MCF 10A (cell line): ENCODE results near the gene MYL9. TPM values are rescaled to one million over a fixed set of nuclear protein-coding genes. Genes with fewer than 3 reads are reported as not detected.

Experiments used
- BruUV-seq: library from RNA; stranded (reverse); fragments of 400-500 nt; replicated peaks from 2 replicates; lab custom pipeline; 2021; lab: Mats Ljungman, UMichigan
- CTCF ChIA-PET: fragments of 300-600 bp; sonication (Branson Sonifier 250); formaldehyde crosslinking; extraction: SDS; loops from one replicate; lab custom pipeline; 2021; ENCODE audit warnings: antibody characterized with exemption, inconsistent platforms; lab: Yijun Ruan, JAX
- POLR2A ChIA-PET: fragments of 300-600, 350-650 bp; sonication (Branson Sonifier 250); formaldehyde crosslinking; extraction: SDS; loops from one replicate; lab custom pipeline; 2020; ENCODE audit warnings: antibody characterized with exemption, inconsistent platforms; lab: Yijun Ruan, JAX
- DNase-seq: peaks from one replicate; pipeline ENCODE4 v3.0.0-alpha.2; 2018; ENCODE audit not compliant: unreplicated experiment
- H3K27ac Mint-ChIP-seq: one replicate; pipeline ENCODE4 v1.8.0; 2022; ENCODE audit warnings: mild to moderate bottlenecking, low read depth, mixed read lengths; ENCODE audit not compliant: unreplicated experiment
- H3K27me3 Mint-ChIP-seq: one replicate; pipeline ENCODE4 v1.8.0; 2022; ENCODE audit warnings: mixed read lengths; ENCODE audit not compliant: insufficient read depth, unreplicated experiment
- H3K36me3 Mint-ChIP-seq: one replicate; pipeline ENCODE4 v1.8.0; 2022; ENCODE audit warnings: mild to moderate bottlenecking, moderate library complexity, mixed read lengths; ENCODE audit not compliant: insufficient read depth, unreplicated experiment
- H3K4me1 Mint-ChIP-seq: one replicate; pipeline ENCODE4 v1.8.0; 2022; ENCODE audit warnings: mixed read lengths; ENCODE audit not compliant: insufficient read depth, unreplicated experiment
- H3K4me3 Mint-ChIP-seq: one replicate; pipeline ENCODE4 v1.8.0; 2022; ENCODE audit warnings: mild to moderate bottlenecking, moderate library complexity, mixed read lengths; ENCODE audit not compliant: unreplicated experiment
- H3K9me3 Mint-ChIP-seq: one replicate; pipeline ENCODE4 v1.8.0; 2022; ENCODE audit warnings: mixed read lengths; ENCODE audit not compliant: unreplicated experiment
- CTCF ChIP-seq: fragments of 200-600 bp; IDR thresholded peaks from one replicate; pipeline ENCODE4 v1.8.0; 2022; ENCODE audit warnings: antibody characterized with exemption, mild to moderate bottlenecking; ENCODE audit not compliant: unreplicated experiment
- intact Hi-C: fragments of 100-400 bp; cut with micrococcal nuclease; formaldehyde crosslinking; loops from 2 replicates; pipeline ENCODE4 v1.14.1; 2022
- total RNA-seq: library from RNA; stranded (reverse); gene quantifications from 2 replicates; pipeline ENCODE4 v1.2.3, GENCODE V29; 2022

MYL9 gene
- total RNA-seq, 1 experiment from 2014 or later: 7.9 TPM

GRCh38 chr20:36498386-36499179 is 42.7 kb upstream of the MYL9 start:
- Mint-ChIP-seq H3K4me3 (no peak overlapping the region), H3K27me3 (no peaks in the 10 kb centered on the region), H3K9me3 (no peaks in the 10 kb centered on the region), H3K27ac (no peak overlapping the region), H3K4me1 (peaks cover 14% of the 10 kb centered on the region), H3K36me3 (peaks cover 57% of the 10 kb centered on the region)
- no peak for TF ChIP-seq CTCF
- intact Hi-C loops: no loop called here
- no TSS peak for BruUV-seq
- DNase-seq: no peak
- POLR2A ChIA-PET: no interaction called here
- CTCF ChIA-PET: interaction anchor here (0.7 kb wide), 1 partner anchor 155 kb away, joined by 3 read pairs; no protein-coding TSS in a partner anchor

GRCh38 chr20:36499211-36499610 is 42.1 kb upstream of the MYL9 start:
- BruUV-seq: no TSS peak
- H3K4me1 Mint-ChIP-seq: peaks cover 9% of the 10 kb centered on the region
- H3K4me3 Mint-ChIP-seq: no peak overlapping the region
- intact Hi-C loops: no loop called here
- H3K9me3 Mint-ChIP-seq: no peaks in the 10 kb centered on the region
- no peak for TF ChIP-seq CTCF
- CTCF ChIA-PET: no interaction called here
- POLR2A ChIA-PET: no interaction called here
- no peak for DNase-seq
- no peak overlapping the region for H3K27ac Mint-ChIP-seq
- H3K36me3 Mint-ChIP-seq: peaks cover 59% of the 10 kb centered on the region
- H3K27me3 Mint-ChIP-seq: no peaks in the 10 kb centered on the region

- Mint-ChIP-seq H3K27ac (no peak overlapping the region), H3K9me3 (no peaks in the 10 kb centered on the region), H3K4me3 (no peak overlapping the region), H3K36me3 (peaks cover 59% of the 10 kb centered on the region), H3K4me1 (peaks cover 5% of the 10 kb centered on the region), H3K27me3 (no peaks in the 10 kb centered on the region)
- TSS peak; percentile 40 for BruUV-seq
- no peak for TF ChIP-seq CTCF
- ChIA-PET CTCF (interaction anchor here (0.5 to 1.2 kb wide), 4 partner anchors 12 to 275 kb away, joined by 3 to 5 read pairs (median 4); no protein-coding TSS in a partner anchor), POLR2A (interaction anchor here (0.6 to 0.9 kb wide), 3 partner anchors 8 to 257 kb away, joined by 3 to 4 read pairs (median 3); no protein-coding TSS in a partner anchor)
- no peak for DNase-seq
- intact Hi-C loops: no loop called here
These were observed 41.4 kb upstream of the MYL9 start for GRCh38 chr20:36499723-36500501.
